HG03060 (cell line): ENCODE measurements around the gene PTPRG.

Source experiments
- ATAC-seq: cut with Tn5 transposase; IDR thresholded peaks from one replicate; pipeline ENCODE4 v1.9.1; 2021; ENCODE audit warnings: low read depth, moderate number of reproducible peaks; ENCODE audit not compliant: unreplicated experiment

Gene PTPRG

DNA sequence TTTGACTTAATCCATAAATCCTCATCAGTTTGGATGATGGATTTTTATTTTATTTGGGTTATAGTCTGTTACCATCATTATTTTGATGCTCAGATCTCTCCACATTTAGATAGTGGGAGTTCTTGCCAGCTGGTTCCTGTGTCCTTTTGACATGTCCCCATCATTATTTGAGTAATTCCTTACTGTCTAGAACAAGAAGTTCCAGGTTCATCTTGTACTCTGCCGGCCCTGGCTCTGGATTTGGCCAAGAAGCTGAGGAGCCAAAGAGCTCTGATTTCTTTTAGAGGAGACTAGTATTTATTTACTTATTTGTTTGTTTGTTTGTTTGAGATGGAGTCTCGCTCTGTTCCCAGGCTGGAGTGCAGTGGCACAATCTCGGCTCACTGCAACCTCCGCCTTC, 54.3 kb downstream of the PTPRG start:
- no peak for ATAC-seq

DNA sequence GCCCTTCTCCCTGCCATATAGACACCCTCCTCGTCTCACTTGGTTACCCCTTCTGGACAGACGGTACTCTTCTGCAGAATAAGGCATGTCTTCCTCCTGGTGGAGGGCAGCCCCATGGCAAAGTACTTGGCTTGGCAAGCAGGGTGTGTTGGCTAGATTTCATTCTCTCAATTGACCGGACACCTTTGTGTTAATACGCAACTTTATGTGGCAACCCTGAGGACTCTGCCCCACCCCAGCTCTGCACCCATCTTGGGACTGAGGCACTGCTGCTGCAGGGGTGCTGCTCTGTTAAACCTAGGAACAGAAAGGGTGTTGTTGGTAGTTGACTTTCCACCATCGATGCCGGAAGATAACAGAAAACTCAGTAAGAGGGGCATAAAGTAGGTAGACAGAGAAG, 55.2 kb downstream of the PTPRG start:
- no peak for ATAC-seq

DNA sequence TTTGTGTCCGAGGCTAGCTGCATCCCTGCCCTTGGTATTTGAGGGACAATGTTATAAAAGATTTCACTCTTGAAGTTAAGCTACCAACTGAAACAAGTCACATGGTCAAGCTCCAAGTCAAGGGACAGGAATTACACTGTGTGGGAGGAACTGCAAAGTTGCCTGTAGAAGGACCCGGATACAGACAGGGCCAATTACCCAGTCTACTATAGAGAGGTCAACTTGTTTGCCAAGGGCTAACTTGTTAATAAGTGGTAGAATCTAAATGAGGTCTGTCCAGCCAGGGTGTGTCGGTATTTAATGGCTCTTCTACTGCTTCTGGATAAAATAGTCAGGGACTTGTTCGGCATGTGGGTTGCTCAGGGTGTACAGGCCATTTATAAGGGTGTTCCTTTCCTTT, 55.7 kb downstream of the PTPRG start:
- no peak for ATAC-seq

DNA sequence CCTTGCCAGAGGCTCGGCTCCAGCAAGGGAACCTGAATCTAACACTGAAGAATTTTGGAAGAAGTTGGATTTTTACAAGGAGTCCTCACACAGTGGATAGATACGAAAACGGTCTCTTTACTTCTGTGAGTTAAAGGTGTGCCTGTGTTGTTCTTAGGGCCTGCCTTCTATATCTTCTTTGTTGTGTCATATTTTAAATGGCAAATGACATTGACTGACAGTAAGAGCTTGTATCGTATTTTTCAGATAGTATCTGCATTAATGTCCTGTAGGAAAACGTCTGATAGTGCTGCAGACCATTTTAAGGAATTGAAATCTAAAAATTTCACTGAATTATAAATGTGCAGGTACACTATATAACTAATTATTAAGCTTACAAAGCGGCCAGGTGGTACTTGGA, 56.3 kb downstream of the PTPRG start:
- ATAC-seq, result no peak

DNA sequence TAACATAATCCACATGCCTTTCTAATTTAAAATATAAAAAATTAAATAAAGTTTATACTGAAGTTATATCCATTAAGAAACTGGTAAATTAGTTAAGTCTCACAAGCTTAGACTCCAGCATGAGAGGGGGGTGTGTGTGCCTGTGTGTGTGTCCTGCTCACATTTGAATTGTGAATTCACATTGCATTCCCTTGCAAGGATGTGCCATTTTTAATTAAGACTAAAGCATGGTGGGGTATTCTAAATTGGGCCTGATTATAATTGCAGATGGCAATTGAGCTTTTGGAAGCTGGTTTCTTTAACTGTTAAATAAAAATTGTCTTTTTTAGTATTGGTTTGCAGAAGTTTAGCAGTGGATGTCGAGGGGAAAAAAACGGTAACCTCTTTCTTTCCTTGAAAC, 56.9 kb downstream of the PTPRG start:
- ATAC-seq, result no peak

DNA sequence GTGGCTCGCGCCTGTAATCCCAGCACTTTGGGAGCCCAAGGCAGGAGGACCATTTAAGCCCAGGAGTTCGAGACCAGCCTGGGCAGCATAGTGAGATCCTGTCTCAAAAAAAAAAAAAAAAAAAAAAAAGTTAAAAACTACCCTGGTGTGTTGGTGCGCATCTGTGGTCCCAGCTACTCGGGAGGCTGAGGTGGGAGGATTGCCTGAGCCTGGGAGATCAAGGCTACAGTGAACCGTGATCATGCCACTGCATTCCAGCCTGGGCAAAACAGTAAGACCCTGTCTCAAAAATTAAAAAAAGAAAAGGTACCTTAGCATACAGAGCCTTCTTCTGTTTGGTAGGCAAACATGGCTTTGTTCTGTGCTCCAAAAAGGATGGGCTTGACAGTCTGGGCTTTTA, 57.5 kb downstream of the PTPRG start:
- ATAC-seq, result no peak

DNA sequence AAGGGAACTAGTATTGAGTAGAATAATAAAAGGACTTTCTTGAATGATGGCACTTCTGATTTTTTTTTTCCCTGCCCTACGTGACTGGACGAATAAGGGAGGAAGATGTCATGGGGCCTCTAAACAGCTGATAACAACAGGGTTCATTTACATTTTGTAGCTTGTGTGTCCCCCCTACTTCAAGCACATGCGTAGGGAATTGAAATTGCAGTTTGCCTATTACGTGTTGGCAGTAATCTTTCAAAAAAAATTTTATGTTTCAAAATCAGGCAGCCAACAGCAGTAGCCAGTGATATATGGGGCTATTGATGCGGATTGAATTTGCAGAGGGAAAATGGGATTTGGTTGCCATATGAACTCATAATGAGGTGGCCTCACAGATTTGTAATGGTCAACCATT, 58.7 kb downstream of the PTPRG start:
- no peak for ATAC-seq

DNA sequence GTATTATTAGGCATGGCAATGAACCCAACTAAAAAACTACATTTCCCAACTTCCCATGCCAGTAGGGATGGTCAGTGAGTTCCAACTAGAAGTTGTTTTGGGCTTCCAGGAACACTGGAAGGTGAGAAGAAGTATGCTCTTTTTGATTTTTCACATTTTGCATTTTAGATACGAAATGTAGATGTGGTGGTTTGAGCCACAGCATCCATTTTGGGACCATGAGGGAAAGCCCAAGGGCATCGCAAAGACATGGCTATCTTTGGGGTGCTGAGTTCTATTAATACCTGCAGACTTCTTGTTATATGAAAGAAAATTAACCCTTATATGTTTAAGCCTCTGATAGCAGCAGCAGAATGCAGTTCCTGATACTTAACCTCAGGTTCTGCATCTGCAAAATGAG, 62.9 kb downstream of the PTPRG start:
- no peak for ATAC-seq

DNA sequence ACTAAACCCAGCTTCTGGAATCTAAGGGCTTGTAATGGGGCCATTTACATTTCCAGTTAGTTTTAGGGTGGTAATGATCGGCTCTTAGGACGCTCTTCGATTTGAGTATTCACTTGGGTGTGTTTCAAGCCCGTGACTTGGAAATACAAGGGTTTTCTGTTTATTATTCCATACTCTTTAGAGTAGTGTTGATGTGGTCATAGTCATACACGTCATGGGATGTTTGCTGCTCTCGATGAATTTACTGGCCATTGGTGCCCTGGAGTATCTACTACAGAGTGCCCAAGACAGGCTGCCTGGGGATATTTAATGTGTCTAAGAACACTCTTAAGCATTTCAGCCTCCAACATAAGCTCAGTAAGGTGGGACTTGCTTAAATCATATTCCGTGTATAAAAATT, 64.1 kb downstream of the PTPRG start:
- ATAC-seq, result no peak

DNA sequence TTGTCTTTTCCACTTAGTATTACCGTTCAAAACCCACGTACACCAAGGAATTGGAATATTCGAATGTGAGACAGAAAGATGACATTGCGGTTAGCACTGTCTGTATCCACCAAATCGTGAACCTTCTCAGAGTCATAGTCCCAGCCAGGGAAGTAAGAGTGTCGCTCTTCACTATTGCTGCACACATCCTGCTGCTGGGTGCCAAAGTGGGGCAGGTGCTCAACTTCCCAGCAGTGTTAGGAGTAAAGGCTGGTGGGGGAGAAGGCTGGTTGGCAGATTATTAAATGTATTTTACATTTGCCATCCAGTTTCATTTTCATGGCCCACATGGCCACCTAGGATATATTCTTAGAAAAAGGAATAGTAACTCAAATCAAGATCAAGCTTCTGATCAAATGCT, 65.1 kb downstream of the PTPRG start:
- no peak for ATAC-seq

DNA sequence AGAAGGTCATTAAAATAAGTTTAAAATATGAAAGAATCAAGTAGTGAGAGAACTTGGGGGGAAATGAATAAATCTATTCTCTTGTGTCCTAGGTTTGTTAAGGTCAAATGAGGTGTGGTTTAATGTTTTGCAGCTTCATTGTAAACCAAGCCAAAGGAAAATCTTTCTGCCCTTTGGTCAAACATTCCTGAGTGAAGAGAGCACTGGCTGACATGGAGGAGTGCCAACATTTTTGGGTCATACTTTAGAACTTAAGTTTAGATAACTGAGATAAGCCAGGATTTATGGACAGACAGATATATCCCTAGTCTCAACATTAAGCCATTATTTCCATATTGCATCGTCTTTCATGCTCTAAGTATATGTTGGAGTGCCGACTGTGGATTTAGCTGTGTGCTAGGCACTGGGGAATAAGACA, 66.4 kb downstream of the PTPRG start:
- no peak for ATAC-seq

DNA sequence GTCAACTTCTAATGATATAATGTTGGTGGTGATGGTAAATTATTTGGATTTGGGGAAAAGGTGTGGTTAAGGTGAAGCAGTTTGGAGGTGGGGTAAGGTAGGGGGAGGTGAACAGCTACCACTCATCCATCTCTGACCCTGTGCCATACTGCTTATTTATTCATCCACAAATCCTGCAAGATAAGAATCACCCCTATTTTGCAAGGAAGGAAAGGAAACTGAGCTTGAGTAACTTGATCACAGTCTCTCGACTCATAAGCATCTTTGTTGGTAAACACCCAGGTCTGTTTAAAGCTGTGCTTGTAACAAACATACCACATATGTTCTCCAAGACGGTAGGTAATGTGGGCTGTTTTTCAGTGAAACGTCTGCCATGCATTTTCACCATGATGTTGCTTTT, 67.3 kb downstream of the PTPRG start:
- no peak for ATAC-seq

DNA sequence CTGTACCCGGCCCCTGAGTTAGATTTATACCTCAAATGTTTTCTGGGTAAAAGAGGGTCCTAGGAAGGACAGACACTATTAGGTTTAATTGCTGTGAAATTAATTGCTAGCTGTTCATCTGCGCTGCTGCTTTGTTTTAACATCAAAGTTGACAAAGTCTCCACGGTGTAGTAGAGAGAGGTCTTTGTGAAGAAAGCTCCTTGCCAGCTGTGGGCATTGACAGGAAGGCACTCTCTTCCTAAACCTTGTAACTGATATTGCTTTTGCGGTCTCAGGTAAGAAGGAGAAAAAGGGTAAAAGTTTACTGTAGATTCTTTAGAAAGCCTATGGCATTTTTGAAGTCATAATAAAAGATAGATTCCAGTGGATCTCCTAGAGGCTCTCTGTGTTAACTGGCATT, 68.1 kb downstream of the PTPRG start:
- no peak for ATAC-seq

DNA sequence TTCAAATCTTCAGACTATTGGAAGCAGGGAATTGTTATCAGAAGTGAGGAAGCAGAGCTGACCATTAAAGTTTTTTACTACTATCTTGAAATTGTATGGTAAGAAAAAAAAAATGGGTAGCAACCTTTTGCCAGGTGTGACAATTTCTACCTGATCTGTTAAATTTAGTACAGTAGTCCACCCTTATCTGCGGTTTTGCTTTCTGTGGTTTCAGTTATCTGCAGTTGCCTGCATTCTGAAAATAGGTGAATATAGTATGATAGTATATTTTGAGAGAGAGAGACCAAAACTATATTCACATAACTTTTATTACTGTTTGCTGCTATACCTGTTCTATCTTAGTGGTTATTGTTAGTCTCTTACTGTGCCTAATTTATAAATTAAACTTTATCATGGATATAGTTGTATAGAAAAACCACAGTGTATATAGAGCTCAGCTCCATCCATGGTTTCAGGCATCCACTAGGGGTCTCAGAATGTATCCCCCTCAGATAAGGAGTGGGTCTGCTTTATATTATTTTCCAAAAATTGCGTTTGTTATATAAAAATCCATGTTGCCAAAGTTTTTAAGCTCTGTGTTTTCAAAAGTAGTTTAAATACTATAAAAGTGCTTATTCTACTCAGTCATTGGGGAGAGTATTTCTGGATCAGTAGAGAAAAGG, 69.9 kb downstream of the PTPRG start:
- no peak for ATAC-seq

DNA sequence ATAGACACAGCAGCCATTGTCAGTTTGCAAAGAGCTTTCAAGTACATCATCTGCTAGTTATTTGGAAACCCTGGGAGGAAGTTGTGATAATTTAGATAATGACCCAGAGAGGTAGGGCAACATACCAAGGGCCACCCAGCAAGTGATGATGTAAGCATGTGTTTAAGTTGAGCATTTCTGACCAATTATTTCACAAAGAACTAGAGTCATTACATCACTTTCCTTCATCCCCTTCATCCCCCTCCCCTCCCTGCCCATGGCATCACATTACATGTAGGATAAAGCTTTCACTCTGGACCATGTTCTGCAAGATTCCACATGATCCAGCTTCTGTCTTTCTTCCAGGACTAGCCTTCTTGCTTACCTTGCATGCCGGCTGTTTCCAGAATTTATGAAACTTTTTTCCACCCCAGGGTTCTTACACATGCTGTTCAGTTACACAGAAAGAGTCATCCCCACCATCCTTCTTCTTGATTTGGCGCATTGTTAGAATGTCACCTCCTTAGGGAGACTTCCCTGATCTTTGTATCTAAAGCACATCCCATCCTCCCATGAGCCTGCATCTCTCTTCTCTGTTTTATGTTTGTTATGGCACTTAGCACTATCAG, 71.3 kb downstream of the PTPRG start:
- no peak for ATAC-seq

DNA sequence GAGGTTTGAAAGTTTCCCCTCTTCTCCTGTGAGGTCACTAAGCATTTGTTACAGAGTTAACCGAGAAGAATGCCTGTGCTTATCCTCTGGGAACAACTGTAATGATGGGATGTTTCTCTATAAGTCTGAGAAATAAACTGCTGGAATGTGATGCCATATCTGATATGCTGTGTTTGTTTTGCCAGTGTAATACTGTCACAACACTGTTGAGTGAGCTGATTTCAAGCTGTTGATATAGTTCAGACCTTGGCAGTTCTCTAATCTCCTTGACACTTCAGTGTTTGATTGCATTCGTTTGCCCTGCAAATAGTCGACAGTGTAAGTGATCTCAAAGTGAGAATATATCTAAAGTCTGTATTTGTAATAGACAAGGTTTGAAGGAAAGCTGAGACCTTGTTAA, 73.3 kb downstream of the PTPRG start:
- no peak for ATAC-seq

DNA sequence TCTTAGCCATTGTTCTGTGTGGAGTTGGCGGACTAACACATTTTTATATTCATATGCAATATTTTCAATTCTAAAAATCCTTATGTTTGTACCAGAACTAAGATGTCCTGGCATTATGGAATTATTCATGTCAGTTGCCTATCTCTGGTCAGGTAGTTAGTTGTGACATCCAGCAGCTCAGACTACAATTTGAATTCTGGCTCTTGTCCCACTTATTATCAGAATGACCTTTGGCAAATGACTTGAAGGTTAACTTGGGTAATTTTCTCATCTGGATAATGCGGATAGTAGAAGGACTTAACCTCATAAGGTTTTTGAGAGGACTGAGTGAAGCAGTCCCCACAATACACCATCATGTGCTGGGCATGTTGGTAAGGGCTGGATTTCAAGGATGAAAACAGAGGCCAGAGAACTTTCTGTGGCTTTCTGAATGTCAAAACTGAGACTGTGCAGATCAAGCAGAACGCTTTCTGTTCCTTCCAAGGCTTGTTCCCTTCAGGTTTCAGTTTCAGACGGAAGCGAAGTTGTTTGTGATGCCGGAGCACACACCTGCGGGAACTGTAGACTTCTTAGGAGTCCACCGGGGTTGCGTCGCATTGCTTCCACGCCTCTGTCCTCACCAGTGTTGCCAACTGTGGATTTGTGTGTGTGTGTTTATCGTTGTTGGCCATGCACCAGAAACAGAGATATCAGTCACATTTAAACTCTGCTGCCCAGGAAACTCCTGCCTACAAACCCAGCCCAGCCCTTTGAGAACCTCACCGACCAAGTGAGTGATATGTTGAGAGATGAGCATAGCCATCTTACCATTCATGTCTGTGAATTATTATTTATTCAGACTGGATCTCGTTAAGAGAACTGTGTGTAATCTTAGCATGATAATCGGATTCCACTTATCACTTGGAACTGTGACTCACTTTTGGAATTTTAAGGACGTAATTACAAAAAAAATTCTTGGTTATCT, 76.0 kb downstream of the PTPRG start:
- peak; percentile 79 for ATAC-seq

DNA sequence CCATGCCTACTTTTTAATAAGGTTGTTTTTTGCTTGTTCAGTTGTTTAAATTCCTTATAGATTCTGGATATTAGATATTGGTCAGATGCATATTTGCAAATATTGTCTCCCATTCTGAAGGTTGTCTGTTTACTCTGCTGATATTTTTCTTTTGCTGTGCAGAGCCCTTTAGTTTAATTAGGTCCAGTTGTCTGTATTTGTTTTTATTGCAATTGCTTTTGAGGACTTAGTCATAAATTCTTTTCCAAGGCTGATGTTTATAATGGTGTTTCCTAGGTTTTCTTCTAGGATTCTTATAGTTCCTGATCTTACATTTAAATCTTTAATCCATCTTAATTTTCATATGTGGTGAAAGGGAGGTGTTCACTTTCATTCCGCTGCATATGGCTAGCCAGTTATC, 77.4 kb downstream of the PTPRG start:
- ATAC-seq, result no peak

DNA sequence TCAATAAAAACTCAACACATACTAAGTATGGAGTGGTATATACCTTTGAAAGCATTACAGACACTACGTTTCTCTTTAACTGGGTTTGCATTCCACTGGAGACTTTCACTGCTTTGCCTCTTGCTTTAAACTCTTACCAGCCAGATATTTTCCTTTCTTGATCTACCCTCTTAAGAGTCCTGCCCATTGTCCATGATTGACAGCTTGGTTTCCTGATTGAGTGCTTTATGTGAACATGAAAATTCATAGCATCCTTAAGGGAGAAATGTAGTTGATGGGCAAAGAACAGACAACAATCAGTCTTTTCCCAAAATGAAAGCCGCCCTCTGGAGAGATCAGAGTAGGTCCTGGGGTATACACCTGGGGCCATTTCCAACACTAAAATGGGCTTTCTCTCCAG, 78.6 kb downstream of the PTPRG start:
- no peak for ATAC-seq

DNA sequence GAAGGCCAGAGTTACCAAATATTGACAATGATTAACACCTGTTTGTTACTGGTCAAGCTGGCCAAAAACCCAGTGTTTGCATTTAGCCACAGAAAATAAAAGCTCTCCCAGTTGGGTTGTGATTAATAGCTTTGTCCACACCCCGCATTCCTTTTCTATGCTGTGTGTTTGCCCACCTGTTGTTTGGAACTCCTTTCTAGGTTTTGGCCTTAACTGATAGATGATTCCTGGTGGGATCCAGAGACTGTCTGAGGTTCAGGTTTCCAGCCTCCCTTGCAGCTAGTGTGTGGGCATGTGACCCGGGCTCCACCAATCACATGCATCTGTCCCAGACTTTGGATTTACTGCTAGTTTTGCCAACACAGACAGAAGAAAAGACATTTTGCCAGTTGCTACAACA, 83.8 kb downstream of the PTPRG start:
- ATAC-seq, result no peak

DNA sequence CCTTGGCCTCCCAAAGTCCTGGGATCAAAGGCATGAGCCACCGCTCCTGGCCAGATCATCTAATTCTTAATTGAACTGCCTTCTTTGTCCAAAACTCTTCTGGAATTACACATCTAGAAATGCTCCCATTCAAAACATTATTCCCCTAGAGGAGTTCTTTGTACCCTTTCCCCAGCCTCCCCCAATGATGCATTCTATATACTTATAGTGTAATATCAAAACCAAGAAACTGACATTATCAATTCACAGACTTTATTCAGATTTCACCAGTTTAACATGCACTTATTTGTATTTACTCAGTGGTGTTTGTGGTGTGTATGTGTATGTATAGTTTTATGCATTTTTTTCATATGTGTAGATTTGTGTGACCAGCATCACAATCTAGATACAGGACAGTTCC, 85.0 kb downstream of the PTPRG start:
- no peak for ATAC-seq
